HG03060 (cell line): ENCODE measurements around the gene SLC29A3.
"Not testable (repeated sequence)": the region's sequence is repeated elsewhere in the genome, so short reads cannot be mapped to it uniquely, and the experiment has no call there.

Source experiments
- ATAC-seq: cut with Tn5 transposase; IDR thresholded peaks from one replicate; pipeline ENCODE4 v1.9.1; 2021; ENCODE audit warnings: low read depth, moderate number of reproducible peaks; ENCODE audit not compliant: unreplicated experiment

SLC29A3 gene

GRCh38 chr10:71319042-71319799, at the start of gene SLC29A3:
Gene SLC29A3, plus strand, starts transcription at chr10:71319259. Its CDS starts 51 bp downstream, at chr10:71319310.
- ATAC-seq = no peak

- ATAC-seq = no peak
Observed at GRCh38 chr10:71269301-71270288, 49.5 kb upstream of the SLC29A3 start.

GRCh38 chr10:71270301-71271220, 48.5 kb upstream of the SLC29A3 start:
- ATAC-seq = no peak

GRCh38 chr10:71271662-71272055, 47.4 kb upstream of the SLC29A3 start:
- no peak for ATAC-seq

GRCh38 chr10:71272056-71272771, 46.8 kb upstream of the SLC29A3 start:
- no peak for ATAC-seq

DNA sequence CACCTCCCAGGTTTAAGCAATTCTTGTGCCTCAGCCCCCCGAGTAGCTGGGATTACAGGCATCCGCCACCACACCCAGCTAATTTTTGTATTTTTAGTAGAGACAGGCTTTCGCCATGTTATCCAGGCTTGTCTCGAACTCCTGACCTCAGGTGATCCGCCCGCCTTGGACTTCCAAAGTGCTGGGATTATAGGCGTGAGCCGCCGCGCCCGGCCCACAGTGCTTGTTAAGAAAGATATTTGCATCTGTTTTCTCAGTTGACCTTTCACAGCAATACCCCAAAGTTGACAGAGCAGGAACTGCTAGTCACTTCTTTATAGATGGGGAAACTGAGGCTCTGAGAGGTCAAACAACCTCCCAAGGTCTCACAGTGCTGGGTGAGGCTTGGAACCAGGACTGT, 46.1 kb upstream of the SLC29A3 start:
- ATAC-seq = not testable (repeated sequence)

DNA sequence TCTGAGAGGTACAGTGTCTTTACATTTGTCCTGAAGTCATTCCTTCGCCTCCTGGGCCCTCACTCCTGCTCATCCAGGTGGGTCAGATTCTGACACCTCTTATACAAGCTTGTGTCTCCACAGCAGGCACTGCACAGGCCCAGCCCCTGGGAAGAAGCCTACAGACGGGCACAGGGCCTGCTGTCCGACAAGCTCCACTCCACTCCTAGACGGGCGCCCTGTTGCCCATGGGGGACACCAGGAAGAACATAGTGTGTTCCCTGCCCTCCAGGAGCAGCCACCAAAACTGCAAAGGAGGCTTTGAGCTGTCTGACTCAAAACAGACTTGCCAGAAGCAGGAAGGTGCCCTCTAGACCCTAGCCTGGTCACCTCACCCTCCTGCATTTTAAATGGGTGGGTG, 45.6 kb upstream of the SLC29A3 start:
- ATAC-seq = no peak

GRCh38 chr10:71274901-71275796, 43.9 kb upstream of the SLC29A3 start:
- no peak for ATAC-seq

- no peak for ATAC-seq
Observed at GRCh38 chr10:71276873-71277272, 42.2 kb upstream of the SLC29A3 start.

DNA sequence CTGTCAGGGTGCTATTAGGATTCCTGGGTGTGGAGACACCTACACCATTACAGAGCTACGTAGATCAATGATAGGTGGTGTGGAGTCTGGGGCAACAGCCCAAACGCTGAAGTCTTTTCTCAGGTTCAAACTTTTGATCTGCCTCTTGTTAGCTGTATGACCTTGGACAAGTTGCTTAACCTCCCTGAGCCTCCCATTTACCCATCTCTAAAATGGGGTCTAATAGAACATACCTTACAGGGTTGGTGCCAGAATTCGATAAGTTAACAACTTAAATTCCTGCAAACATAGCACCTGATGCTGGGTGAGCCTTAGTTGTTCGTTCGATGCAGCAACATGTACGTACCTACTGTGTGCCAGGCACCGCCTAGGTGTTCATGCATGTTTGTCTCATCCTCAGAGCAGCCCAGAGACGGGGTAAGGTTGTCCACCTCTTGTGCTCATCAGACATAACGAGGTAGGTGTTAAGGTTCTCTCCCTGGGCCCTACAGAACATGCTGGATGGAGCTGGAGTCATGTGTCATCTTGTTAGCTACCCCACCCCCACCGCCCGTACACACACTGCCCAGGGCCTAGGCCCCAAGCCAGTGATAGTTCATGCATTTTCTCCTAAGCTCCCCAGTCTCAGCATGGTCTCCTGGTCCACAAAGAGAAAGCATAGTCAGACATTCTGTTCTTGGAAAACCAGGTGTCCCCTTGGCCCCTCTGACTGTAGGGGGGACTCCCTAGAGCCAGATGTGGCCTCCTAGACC, 41.0 kb upstream of the SLC29A3 start:
- no peak for ATAC-seq

DNA sequence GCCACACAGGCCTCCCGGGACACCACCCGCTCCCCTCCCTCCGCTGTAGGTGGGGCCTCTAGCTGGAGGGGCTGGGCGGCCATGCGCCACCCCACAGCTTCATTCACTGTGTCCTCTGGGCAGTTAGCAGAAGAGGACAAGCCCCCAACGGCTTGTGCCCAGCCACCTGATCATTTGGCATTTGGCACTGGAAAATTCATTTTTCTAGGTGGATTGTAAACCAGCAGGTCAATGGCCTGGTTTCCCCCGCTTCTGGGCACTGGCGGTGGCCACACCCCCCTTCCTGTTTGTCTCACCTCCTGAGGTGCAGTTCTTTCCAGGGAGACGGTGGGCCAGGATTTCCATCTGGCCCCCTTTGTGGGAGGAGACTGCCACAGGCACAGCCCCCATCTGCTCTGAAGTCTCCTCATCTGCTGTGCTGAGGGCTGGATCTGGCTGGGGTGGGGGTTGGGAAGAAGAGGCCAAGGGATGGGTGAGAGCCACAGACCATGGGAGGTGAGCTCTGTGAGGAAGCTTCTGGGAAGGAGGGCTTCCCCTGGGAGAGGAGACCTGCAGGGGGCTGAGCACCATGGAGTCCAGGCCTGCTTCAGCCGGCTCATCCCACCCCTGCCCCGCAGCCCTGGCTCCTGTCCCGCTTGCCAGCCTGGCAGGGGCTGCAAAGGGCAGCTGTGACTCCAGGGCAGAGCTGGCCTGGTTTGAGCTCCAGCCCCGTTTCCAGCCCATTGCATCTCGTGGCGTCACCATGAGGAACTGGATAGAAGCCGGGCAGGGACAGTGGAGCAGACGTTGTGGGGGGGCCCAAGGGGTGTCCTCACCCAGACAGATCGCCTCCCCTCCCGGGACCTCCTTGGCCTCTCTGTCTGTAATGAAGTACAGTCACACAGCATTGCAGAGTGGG, 40.1 kb upstream of the SLC29A3 start:
- no peak for ATAC-seq

- ATAC-seq = no peak
Observed at GRCh38 chr10:71279590-71280170, 39.4 kb upstream of the SLC29A3 start.

- no peak for ATAC-seq
Observed at GRCh38 chr10:71280216-71280615, 38.8 kb upstream of the SLC29A3 start.

DNA sequence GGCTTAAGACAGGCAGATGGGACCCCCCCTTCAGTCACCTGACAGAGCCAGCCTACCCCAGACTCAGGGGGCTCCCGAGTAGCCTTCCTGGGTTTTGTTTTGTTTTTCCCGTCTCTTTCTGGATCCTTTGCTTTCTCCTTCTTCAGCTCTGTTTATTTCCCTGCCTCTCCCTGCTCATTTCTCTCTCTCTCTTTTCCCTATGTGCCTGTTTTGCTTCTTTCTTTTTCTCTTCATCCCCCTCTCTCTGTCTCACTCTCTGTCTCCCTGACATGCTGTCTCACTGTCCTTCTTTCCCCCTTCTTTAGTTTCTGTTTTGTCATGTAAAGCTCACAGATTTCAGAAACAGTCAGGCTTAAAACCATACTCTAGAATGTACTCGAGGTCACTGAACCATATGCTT, 38.2 kb upstream of the SLC29A3 start:
- no peak for ATAC-seq

GRCh38 chr10:71281646-71282322, 37.3 kb upstream of the SLC29A3 start:
- ATAC-seq = no peak

GRCh38 chr10:71282323-71282680, 36.8 kb upstream of the SLC29A3 start:
- ATAC-seq = no peak
